Mononuclear cell (primary cell): ENCODE data around the gene TEAD1. TPM values are rescaled to one million over a fixed set of nuclear protein-coding genes. Genes with fewer than 3 reads are reported as not detected.

Source experiments
- H3K27me3 ChIP-seq: 2 replicates; pipeline ENCODE4 v1.6.0; 2011; ENCODE audit warnings: low read length, control low read depth; ENCODE audit not compliant: insufficient read depth
- H3K4me1 ChIP-seq: 2 replicates; pipeline ENCODE4 v1.5.1; 2011; ENCODE audit warnings: mild to moderate bottlenecking, low read length, control low read depth; ENCODE audit not compliant: insufficient read depth
- H3K4me3 ChIP-seq: 2 replicates; pipeline ENCODE4 v1.5.1; 2011; ENCODE audit warnings: mild to moderate bottlenecking, low read length, moderate library complexity
- H3K9me3 ChIP-seq: 2 replicates; pipeline ENCODE4 v1.5.1; 2011; ENCODE audit warnings: low read depth, mild to moderate bottlenecking, control low read depth, low read length
- total RNA-seq: library from RNA; depleted of rRNA; stranded (reverse); fragments of >200 nt; gene quantifications from one replicate; pipeline ENCODE4 v1.2.3, GENCODE V29; 2012

The TEAD1 gene
- total RNA-seq, 1 donor: not detected

DNA sequence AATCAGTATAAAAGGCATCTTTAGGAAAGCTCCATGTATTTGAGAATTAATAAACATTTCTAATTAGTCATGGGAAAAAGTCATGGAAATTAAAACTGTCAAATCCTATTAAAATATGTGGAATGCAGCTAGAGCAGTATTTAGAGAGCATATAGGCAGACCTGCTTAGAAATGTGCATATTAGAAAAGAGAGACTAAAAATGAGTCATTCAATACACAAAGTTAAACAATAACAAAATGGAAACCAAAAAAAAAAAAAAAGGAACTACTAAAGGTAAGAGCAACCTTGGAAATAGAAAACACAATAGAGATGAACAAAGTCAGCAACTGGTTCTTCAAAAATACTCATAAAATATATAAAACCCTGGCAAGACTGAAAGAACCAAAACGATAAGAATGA, 275.2 kb downstream of the TEAD1 start:
- H3K9me3 ChIP-seq: peaks cover 9% of the 10 kb centered on the region
- no peak overlapping the region for H3K4me3 ChIP-seq
- no peaks in the 10 kb centered on the region for H3K4me1 ChIP-seq
- peaks cover 5% of the 10 kb centered on the region for H3K27me3 ChIP-seq

- no peak overlapping the region for H3K4me3 ChIP-seq
- peaks cover 5% of the 10 kb centered on the region for H3K27me3 ChIP-seq
These were observed 276.4 kb downstream of the TEAD1 start for GRCh38 chr11:12950670-12951069.

DNA sequence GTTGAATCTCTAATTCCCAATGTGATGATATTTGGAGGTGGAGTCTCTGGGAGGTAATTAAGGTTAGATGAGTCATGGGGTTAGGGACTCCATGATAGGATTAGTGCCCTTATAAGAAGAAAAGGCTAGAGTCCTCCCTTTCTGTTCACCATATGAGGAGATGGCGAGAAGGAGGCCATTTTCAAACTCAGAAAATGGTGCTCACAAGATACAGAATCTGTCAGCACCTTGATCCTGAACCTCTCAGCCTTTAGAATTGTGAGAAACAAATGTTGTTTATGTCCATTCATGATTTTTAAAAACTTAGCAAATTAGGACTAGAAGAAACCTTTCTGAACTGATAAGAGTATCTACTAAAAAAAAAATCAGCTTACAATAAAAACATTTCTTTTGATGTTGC, 277.2 kb downstream of the TEAD1 start:
- H3K9me3 ChIP-seq: peaks cover 9% of the 10 kb centered on the region

More at GRCh38 chr11:12950670-12951069, 276.4 kb downstream of the TEAD1 start:
- Histone ChIP-seq H3K9me3 (peaks cover 9% of the 10 kb centered on the region), H3K4me1 (no peaks in the 10 kb centered on the region)

DNA sequence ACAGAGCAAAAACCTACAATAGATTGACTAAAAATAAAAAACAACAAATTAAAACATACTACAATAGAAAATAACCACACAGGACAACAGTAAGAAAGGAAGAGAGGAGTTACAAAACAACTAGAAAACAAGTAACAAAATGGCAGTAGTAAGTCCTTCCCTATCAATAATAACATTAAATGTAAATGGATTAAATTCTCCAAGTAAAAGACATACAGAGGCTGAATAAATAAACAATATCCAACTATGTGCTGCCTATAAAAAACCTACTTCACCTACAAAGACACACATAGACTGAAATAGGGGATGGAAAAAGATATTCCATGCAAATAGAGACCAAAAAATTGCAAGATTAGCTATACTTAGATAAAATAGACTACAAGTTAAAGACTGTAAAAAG, 277.9 kb downstream of the TEAD1 start:
- peaks cover 5% of the 10 kb centered on the region for H3K27me3 ChIP-seq
- no peak overlapping the region for H3K4me3 ChIP-seq
- H3K4me1 ChIP-seq: no peaks in the 10 kb centered on the region
- H3K9me3 ChIP-seq: peaks cover 9% of the 10 kb centered on the region

More for the DNA sequence above, 277.2 kb downstream of the TEAD1 start:
- no peaks in the 10 kb centered on the region for H3K4me1 ChIP-seq
- peaks cover 5% of the 10 kb centered on the region for H3K27me3 ChIP-seq
- no peak overlapping the region for H3K4me3 ChIP-seq

DNA sequence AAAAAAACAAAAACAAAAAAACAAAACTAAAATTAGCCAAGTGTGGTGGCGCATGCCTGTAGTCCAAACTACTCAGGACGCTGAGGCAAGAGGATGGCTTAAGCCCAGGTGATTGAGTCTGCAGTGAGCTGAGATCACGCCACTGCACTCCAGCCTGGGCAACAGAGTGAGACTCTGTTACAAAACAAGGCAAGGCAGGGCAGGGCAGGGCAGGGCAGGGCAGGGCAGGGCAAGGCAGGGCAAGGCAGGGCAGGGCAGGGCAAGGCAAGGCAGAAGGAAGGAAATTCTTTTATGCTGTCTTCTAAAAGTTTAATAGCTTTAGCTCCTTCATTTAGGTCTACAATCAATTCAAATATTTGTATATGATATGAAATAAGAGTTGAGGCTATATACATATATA, 284.8 kb downstream of the TEAD1 start:
- Histone ChIP-seq H3K4me3 (no peak overlapping the region), H3K27me3 (no peaks in the 10 kb centered on the region), H3K9me3 (no peaks in the 10 kb centered on the region), H3K4me1 (no peaks in the 10 kb centered on the region)

- H3K4me1 ChIP-seq: no peaks in the 10 kb centered on the region
- H3K4me3 ChIP-seq: no peak overlapping the region
- no peaks in the 10 kb centered on the region for H3K27me3 ChIP-seq
- no peaks in the 10 kb centered on the region for H3K9me3 ChIP-seq
These were observed 287.4 kb downstream of the TEAD1 start for GRCh38 chr11:12961615-12962014.

GRCh38 chr11:12962306-12962705, 288.1 kb downstream of the TEAD1 start:
- H3K4me1 ChIP-seq: no peaks in the 10 kb centered on the region
- no peaks in the 10 kb centered on the region for H3K9me3 ChIP-seq
- no peak overlapping the region for H3K4me3 ChIP-seq
- H3K27me3 ChIP-seq: no peaks in the 10 kb centered on the region

DNA sequence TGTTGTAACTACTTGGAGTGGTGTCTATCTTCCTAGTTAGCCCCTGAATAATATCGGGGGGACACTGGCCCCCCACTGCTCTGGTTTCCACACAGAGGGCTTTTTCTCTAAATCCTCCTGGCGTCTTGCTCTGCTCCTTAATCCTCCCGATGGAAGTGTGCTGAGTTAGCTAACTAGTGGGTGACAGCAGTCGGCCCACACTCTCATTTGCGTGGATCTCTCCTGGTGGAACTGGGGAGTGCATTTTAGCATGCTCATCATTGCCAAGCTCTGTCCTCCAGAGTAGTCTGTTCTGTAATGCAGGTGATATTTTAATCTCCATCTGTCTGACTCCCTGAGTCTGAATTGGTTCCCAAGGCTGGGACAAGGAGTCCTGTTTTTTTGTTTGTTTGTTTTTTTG, 288.8 kb downstream of the TEAD1 start:
- no peaks in the 10 kb centered on the region for H3K9me3 ChIP-seq
- H3K4me1 ChIP-seq: no peaks in the 10 kb centered on the region
- no peaks in the 10 kb centered on the region for H3K27me3 ChIP-seq
- H3K4me3 ChIP-seq: no peak overlapping the region

DNA sequence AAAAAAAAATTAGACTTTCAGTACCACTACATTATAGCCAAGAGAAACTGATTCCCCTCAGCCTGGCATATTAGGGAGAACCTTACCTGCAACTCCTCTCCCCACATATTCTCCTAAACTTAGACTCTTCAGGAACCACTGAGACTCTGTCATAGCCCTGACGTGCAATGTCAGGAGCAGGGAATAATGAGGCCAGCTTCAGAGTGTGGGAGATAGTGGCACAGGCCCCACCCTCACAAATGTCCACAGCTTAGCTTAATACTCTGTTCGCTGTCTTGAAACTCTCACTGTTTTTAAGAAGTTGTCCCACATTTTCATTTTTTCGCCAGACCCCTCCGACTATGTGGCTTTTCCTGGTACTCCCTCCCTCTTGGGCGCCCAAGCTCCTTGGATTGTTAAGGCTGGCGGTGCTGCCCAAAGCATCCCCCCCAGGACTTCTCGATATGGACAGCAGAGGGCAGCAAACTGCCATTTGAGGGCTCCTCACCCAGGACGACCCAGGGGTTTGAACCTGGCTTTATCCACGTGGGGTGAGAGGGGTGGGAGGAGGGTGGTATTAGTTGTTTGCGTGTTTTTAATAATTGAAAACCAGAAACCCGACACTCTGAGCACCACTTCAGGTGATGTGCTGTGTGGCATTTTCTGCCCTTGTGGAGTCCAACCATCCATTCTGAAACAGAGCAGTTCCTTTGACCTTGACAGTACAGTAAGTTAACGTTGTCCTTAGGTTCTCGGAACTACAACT, 289.7 kb downstream of the TEAD1 start:
- Histone ChIP-seq H3K9me3 (no peaks in the 10 kb centered on the region), H3K27me3 (no peaks in the 10 kb centered on the region), H3K4me3 (no peak overlapping the region), H3K4me1 (no peaks in the 10 kb centered on the region)

DNA sequence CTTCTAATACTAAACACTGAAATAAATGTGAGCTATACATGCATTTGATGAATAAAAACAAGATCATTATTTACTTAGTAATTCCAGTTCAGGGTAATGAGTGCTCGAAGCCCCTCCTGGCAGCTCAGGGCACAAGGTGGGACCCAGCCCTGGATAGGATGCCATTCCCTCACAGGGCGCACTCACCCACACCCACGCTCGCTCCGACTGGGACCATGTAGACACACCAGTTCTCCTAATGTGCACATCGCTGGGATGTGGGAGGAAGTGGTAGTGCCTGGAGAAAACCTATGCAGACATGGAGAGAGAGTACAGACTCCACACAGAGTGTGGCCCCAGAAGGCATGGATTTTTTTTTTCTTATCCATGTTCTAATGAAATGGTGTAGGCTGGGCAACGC, 290.4 kb downstream of the TEAD1 start:
- H3K27me3 ChIP-seq: no peaks in the 10 kb centered on the region
- no peaks in the 10 kb centered on the region for H3K4me1 ChIP-seq
- no peak overlapping the region for H3K4me3 ChIP-seq
- no peaks in the 10 kb centered on the region for H3K9me3 ChIP-seq

DNA sequence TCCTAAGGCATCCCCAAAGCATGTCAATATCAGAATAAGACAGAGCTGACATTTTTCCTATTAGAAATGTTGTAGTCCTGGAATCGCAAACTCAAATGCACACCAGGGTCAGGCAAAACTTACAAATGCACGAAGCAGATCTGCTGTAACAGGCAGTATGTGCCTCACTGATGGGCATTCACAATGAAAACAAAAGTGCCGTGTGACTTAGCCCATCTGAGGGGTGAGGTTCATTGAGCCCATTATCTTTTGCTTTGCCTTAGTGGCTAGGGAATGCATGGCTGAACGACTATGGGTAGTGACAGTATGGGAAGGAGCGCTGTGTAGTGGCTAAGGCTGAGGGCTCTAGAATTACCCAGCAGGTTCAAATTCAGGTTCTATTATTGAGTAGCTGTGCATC, 291.8 kb downstream of the TEAD1 start:
- Histone ChIP-seq H3K4me1 (no peaks in the 10 kb centered on the region), H3K9me3 (no peaks in the 10 kb centered on the region), H3K4me3 (no peak overlapping the region), H3K27me3 (no peaks in the 10 kb centered on the region)

DNA sequence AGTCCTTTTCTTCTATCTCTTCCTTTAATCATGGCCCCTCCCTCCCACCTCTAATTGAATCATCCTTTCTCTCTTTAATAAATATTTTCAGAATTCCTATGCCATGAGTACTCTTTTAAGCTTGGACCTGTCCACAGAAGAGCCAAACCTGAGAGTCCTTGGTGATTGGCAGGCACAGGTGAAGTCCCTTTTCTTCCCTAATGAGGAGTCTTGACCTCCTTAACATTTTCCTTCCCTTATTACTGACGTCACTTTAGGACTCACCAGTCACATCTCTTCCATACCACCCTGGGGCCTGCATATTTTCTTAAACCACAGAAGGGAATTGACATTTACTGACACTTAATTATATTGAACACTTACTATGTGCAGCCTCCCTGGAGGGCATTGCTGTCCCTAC, 293.9 kb downstream of the TEAD1 start:
- Histone ChIP-seq H3K4me3 (no peak overlapping the region), H3K27me3 (no peaks in the 10 kb centered on the region), H3K4me1 (no peaks in the 10 kb centered on the region)

GRCh38 chr11:12968826-12969225, 294.6 kb downstream of the TEAD1 start:
- Histone ChIP-seq H3K27me3 (no peaks in the 10 kb centered on the region), H3K4me3 (no peak overlapping the region), H3K9me3 (no peaks in the 10 kb centered on the region), H3K4me1 (no peaks in the 10 kb centered on the region)

More for the DNA sequence above, 293.9 kb downstream of the TEAD1 start:
- H3K9me3 ChIP-seq: no peaks in the 10 kb centered on the region

GRCh38 chr11:12971955-12972354, 297.7 kb downstream of the TEAD1 start:
- H3K4me1 ChIP-seq: no peaks in the 10 kb centered on the region

GRCh38 chr11:12973528-12974181, 299.4 kb downstream of the TEAD1 start:
- H3K4me3 ChIP-seq: no peak overlapping the region
- no peaks in the 10 kb centered on the region for H3K9me3 ChIP-seq
- H3K27me3 ChIP-seq: no peaks in the 10 kb centered on the region
- H3K4me1 ChIP-seq: no peaks in the 10 kb centered on the region

More at GRCh38 chr11:12971955-12972354, 297.7 kb downstream of the TEAD1 start:
- Histone ChIP-seq H3K9me3 (no peaks in the 10 kb centered on the region), H3K4me3 (no peak overlapping the region), H3K27me3 (no peaks in the 10 kb centered on the region)

GRCh38 chr11:12975195-12975594, 301.0 kb downstream of the TEAD1 start:
- no peak overlapping the region for H3K4me3 ChIP-seq
- no peaks in the 10 kb centered on the region for H3K27me3 ChIP-seq
- H3K4me1 ChIP-seq: no peaks in the 10 kb centered on the region
- no peaks in the 10 kb centered on the region for H3K9me3 ChIP-seq
